GM18498 (cell line): Measurements from ENCODE around the gene KIF1C.
A peak's percentile ranks its signal among the peaks of the same experiment; 100 is the strongest.
"Not testable (repeated sequence)": the region's sequence is repeated elsewhere in the genome, so short reads cannot be mapped to it uniquely, and the experiment has no call there.

ENCODE experiments used
- ATAC-seq: cut with Tn5 transposase; IDR thresholded peaks from one replicate; pipeline ENCODE4 v1.9.1; 2021; ENCODE audit warnings: mild to moderate bottlenecking, moderate library complexity; ENCODE audit not compliant: unreplicated experiment

KIF1C gene

DNA sequence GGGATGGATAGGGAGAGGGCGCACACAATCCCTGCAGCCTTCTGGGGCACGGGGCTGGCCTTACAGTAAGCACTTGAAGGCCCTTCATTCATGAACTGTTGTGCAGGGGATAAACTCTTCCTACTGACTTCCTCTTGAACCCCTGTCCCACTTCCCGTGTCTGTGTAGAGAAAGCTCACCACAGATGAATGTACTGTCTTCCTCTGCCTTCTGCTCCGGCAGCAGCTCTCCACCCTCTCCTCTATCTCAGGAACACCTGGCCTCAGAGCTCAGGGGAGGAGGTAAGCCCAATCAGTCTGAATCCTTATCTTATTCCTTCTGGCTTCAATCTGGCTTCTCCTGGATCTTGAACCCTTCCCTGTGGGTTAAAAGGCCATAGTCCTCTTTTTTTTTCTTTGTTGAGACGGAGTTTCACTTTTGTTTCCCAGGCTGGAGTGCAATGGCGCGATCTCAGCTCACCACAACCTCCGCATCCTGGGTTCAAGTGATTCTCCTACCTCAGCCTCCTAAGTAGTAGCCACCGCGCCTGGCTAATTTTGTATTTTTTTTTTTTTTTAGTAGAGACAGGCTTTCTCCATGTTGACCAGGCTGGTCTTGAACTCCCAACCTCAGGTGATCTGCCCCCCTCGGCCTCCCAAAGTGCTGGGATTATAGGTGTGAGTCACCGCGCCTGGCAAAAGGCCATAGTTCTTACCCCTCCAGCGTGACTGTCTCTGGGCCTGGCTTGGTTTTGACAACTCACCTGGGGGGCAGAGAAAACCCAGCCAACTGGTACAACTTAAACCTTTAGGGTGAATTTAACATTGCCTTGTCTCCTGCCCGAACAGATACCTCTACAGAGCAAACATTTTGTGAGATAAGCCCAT is 44.6 kb downstream of the KIF1C start:
- no peak for ATAC-seq

DNA sequence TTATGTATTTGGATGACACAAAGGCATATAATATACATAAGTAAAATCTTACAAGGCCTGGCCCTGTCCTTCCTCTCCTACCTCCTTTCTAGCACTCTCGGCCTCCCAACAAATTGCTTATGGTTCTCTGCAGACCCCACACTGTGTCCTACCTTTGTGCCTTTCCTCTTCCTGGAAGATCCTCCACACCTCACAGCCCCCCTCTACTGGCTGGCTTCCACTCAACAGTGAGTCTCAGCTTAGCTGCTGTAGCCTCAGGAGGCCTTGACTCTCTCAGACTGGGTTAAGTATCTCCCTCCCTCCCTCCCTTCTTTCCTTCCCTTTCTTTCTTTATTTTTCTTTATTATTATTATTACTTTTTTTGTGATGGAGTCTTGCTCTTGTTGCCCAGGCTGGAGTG is 45.8 kb downstream of the KIF1C start:
- no peak for ATAC-seq

DNA sequence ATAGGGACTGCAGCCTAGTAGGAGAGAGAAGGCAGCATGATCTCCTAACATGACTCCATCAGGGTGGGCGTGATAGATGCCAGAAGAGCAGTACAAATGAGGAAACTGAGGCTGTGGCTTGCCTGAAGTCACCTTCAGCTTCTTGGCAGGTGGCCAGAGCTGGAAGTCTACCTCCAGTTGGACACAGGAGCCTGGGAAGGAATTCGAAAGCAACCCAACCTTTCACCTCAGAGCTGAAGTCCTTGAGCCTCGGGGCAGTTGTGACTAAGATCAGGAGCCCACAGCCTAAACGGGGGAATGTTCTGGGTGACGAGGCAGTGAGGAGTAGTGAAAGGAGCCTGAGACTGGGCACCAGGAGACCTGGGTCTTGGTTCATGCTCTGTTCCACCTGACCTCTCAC is 46.9 kb downstream of the KIF1C start:
- no peak for ATAC-seq

DNA sequence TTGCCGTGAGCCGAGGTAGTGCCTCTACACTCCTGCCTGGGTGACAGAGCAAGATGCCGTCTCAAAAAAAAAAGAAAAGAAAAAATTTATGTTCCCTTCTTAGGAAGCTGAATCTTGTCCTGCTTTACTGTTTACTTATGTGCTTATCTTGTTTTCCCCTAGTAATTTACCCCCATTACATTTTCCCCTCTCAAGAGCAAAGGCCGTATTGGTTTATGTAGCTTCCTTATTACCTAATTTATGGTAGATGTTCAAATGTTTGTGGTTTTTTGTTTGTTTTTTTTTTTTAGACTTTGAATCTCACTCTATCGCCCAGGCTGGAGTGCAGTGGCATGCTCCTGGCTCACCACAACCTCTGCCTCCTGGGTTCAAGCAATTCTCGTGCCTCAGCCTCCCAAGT is 47.7 kb downstream of the KIF1C start:
- ATAC-seq, result no peak

DNA sequence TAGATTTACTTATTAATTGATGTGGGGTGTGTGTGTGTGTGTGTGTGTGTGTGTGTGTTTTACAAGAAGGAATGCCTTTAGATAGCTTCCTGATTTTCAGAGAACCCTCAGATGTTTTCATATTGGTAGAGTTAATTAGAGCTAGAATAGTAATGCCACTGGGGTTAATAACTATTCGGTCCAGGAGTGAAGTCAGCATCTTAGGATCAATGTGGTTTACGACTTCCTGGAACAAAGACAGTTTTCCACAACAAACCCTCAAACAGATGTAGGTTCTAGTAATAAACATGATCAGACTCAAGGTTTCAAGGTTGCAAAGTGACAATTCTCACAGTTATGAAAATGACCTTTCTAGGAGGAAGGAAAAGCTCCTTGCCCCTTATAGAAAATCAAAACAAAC is 49.7 kb downstream of the KIF1C start:
- no peak for ATAC-seq

DNA sequence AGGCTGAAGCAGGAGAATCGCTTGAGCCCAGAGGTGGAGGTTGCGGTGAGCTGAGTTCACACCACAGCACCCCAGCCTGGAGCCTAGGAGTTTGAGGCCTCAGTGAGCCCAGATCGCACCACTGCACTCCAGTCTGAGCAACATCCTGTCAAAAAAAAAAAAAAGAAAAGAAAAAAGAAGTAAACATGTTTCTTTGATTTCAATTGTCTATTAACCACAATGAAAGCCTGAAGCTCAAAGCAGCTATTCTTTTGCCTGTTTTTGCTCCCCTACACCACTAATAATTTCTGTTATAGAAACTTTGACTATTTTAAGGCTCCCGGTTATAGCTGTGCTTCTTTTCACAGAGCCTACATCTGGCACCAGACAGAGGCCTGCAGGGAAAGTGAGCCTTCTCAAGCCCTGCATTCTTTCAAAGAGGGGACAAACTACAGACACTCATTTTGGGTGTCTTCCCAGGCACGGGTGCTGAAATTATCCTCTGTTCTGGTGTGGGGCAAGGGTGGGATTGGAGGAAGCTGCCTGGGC is 51.6 kb downstream of the KIF1C start:
- ATAC-seq, result no peak

DNA sequence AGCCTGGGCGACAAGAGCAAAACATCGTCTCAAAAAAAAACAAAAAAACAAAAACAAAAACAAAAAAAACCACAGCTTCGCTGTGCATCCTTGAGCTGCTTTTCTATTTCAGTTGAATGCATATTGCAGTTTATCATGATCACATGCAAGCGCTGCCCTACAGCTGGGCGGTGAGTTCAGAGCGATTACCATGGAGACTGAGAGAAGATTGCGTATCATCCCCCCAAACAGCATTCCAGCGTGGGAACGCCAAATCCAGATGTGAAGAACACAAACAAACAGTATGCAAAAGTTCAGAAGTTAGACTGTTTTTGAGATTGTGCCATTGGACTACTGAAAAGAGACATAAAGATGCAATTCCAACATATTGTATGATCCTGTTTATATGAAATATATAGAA is 52.5 kb downstream of the KIF1C start:
- no peak for ATAC-seq

DNA sequence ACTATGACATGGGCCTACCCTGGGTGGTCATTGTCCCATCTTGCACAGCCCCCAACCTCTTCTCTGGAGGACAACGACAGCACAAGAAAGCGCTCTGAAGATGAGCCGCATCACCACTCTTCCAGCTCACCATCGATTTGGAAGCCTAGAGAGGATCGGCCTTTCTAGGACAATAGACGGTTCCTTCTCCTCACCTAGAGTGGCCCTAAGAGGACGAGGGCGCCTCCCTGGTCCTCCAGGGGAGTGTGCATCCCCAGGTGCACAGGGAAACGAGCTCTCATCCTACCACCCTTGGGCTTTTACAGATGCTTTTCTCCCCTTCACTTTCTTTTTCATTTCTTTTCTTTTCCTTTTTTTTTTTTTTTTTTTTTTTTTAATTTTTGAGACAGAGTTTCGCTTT is 57.8 kb downstream of the KIF1C start:
- no peak for ATAC-seq

DNA sequence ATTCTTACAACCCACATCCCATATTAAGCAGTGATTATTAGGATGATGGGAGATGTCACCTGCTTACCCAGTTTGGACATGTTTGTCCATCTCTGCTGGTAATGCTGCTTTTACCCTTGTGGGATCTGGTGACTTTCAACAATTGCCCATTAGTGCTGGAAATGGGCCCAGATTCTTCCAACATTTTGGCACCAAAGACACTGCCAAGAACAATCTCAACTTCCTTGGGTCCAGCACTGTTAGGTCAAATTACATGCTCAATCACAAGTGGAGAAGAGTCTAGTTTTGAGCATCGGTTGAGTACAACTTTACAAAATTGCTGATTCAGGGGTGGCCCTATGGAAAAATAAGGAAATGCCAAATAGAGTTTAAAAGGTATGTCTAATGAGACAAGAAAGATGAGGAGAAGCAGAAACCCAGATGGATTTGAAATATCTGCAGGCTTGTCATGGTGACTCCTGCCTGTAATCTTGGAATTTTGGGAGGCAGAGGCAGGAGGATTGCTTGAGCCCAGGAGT is 67.5 kb downstream of the KIF1C start:
- ATAC-seq, result no peak

DNA sequence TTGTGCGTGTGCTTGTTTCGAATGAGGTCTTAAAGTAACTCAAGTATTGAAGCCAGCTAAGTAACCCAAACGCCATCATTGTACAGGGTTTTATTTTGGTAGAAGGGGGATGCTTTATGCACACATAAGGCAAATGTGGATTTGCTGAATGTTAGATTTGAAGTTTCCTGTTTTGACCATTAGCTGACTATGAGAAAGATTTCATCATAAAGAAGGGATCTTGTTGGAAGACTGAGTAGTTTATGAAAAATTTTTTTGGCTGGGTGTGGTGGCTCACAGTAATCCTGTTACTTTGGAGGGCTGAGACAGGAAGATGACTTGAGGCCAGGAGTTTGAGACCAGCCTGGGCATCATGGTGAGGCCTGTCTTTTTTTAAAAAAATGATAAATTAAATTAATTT is 70.5 kb downstream of the KIF1C start:
- no peak for ATAC-seq

DNA sequence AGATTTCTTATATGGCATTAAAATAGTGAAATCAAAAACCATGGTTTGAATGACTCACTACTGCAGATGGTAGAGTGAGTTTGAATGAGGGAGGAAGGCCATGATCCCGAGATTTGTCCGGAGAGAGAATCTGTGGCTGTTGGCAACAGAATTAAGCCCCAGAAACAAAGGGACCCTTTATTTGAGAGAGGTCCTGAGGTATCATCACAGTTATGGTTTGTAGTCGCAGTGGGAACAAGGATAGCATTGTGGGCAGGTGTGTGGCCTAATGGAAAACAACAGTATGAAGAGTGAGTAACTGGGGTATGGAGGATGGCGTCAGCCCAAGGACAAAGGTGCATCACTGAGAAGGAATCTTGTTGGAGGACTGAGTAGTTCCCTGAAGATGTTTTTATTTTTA is 72.0 kb downstream of the KIF1C start:
- ATAC-seq, result no peak

DNA sequence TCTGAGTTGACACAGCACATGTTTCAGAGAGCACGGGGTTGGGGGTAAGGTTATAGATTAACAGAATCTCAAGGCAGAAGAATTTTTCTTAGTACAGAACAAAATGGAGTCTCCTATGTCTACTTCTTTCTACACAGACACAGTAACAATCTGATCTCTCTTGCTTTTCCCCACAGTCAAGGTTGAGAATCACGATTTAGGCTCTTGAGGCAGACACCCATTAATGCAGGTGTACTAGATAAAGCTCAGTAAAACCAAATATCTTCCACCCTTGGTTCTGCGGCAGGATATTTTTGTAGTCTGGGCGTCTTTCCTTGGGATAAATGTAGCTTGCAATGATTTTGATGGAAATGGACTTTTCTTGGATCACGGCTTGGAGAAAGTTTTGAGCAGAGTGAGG is 77.7 kb downstream of the KIF1C start:
- not testable (repeated sequence) for ATAC-seq

DNA sequence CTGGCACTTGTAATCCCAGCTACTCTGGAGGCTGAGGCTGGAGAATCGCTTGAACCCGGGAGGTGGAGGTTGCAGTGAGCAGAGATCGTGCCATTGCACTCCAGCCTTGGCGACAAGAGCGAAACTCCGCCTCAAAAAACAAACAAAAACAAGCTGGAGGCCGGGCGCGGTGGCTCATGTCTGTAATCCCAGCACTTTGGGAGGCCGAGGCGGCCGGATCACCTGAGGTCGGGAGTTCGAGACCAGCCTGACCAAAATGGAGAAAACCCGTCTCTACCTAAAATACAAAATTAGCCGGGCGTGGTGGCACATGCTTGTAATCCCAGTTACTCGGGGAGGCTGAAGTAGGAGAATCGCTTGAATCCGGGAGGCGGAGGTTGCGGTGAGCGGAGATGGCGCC is 79.5 kb downstream of the KIF1C start:
- ATAC-seq, result not testable (repeated sequence)

DNA sequence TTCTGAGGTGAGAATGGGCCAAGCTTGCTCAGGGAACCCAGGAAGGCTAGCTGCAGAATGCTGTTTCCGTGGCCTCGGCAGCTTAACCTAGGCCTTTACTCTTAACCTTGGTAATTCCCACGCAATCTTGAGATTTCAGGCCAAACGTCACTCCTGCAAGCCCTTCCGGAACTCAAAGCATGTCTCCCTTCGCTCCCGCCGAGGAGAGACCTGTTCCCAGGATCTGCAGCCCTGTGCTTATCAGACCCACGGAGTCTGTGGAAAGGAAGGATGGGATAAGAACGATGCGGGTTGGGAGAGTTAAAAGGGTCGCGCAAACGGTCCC is 80.0 kb downstream of the KIF1C start:
- peak; percentile 11 for ATAC-seq
